ENCODE results near the gene BTBD9.

The BTBD9 gene

DNA sequence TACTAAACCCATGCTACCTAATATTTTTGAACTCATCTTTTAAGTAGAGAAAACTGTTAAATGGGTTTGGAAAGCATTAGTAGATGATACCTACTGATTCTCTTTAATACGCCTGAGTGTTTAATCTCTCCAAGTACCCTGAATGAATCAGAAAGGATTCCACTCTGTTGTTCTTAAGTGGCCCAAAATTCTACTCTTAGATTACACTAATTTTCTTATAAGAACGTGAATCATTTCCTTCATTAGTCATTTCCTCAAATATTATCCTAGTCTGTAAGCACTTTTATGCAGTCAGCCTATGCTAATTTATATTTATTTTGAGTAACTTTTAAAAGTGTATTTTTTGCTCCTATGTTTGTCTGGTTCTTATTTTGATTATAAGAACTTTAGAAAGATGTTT lies 380.0 kb downstream of the BTBD9 start:
- TF ChIP-seq, protein P1, sequence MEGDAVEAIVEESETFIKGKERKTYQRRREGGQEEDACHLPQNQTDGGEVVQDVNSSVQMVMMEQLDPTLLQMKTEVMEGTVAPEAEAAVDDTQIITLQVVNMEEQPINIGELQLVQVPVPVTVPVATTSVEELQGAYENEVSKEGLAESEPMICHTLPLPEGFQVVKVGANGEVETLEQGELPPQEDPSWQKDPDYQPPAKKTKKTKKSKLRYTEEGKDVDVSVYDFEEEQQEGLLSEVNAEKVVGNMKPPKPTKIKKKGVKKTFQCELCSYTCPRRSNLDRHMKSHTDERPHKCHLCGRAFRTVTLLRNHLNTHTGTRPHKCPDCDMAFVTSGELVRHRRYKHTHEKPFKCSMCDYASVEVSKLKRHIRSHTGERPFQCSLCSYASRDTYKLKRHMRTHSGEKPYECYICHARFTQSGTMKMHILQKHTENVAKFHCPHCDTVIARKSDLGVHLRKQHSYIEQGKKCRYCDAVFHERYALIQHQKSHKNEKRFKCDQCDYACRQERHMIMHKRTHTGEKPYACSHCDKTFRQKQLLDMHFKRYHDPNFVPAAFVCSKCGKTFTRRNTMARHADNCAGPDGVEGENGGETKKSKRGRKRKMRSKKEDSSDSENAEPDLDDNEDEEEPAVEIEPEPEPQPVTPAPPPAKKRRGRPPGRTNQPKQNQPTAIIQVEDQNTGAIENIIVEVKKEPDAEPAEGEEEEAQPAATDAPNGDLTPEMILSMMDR (IDR thresholded peaks at IDR 0.05; ENCODE audit: low read depth, low read length): no peak
- H3K27me3 ChIP-seq (ENCODE audit: insufficient read depth, low read depth, severe bottlenecking): no peaks in the 10 kb centered on the region
- no peak for DNase-seq
- no peak overlapping the region for H3K27ac ChIP-seq
- H3K4me3 ChIP-seq (ENCODE audit: low read depth, low read length): no peak overlapping the region
- H3K36me3 ChIP-seq: peaks cover 15% of the 10 kb centered on the region
- no peaks in the 10 kb centered on the region for H3K9me3 ChIP-seq (ENCODE audit: severe bottlenecking)

DNA sequence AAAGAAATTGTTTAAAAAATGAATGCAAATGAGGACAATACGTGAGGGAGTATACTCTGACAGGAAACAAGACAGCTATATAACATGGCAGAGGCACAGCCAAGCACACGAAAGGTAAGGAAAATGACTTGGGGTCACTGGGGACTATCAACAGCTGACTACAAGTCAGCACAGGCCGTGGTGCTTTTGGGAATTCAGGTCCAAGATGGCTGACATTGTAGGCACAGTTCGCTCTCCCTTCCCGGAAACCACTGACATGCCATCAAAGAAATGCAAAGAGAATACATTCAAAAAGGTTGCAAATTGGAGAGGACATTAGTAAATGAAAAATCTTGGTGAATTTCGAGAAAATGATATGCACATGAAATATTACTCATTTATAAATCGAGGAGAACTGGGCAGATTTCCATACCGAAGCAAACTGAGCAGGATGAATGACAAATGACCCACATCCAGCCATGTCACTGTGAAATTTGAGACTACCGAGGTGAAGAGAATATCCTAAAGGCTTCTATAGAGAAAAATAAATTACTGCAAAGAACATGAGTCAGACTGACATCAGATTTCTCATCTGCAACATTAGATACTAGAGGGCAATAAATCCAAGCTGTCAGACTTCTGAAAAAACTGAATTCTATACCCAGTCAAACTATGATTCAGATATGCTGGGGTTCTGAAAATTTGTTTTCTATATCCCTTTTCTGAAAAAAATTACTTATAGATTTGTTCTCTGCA lies 391.1 kb downstream of the BTBD9 start:
- peaks cover 2% of the 10 kb centered on the region for H3K36me3 ChIP-seq
- H3K27me3 ChIP-seq (ENCODE audit: insufficient read depth, low read depth, severe bottlenecking): no peaks in the 10 kb centered on the region
- H3K9me3 ChIP-seq (ENCODE audit: severe bottlenecking): no peaks in the 10 kb centered on the region
- no peak overlapping the region for H3K4me3 ChIP-seq (ENCODE audit: low read depth, low read length)
- TF ChIP-seq, protein P1 (IDR thresholded peaks at IDR 0.05; ENCODE audit: low read depth, low read length): no peak
- no peak for DNase-seq
- no peak overlapping the region for H3K27ac ChIP-seq

DNA sequence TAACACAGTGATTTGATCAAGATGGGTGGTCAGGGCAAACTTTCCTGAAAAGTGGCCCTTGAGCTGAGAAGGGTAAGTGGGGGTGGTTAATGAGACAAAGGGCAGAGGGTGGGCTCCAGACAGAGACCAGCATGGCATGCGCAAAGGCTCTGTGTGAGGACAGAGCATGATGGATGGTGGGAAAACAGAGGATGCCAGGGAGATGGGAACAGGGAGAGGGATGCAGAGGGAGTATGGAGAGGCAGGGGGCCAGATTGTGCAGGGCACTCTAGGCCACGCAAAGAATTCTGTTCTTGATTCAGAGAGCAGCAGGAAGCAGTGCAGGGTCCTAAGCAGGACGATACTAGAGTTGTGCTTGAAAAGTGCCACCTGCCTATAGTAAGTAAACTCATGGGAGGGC lies 394.4 kb downstream of the BTBD9 start:
- DNase-seq: no peak
- Histone ChIP-seq H3K9me3 (ENCODE audit: severe bottlenecking) (no peaks in the 10 kb centered on the region), H3K27me3 (ENCODE audit: insufficient read depth, low read depth, severe bottlenecking) (no peaks in the 10 kb centered on the region), H3K27ac (no peak overlapping the region), H3K4me3 (ENCODE audit: low read depth, low read length) (no peak overlapping the region), H3K36me3 (no peaks in the 10 kb centered on the region)
- TF ChIP-seq, protein P1 (IDR thresholded peaks at IDR 0.05; ENCODE audit: low read depth, low read length): no peak

DNA sequence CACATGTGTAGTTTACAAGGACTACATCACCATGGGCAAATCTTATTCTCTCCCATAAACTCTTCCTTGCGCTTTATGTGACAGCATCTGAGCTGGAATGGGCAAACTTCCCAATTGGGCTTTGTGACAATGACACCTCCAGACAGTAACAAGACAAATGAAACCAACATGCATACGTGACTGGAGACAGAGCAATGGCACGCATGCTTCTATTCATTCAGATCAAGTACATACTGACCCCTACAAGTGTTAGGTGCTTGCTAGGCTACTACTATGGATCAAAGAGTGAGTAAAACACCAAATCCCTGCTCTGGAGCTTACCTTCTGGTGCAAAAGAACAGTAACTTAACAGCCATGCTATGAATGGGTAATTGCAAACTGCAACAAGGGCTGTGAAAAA lies 394.9 kb downstream of the BTBD9 start:
- no peaks in the 10 kb centered on the region for H3K9me3 ChIP-seq (ENCODE audit: severe bottlenecking)
- TF ChIP-seq, protein P1 (IDR thresholded peaks at IDR 0.05; ENCODE audit: low read depth, low read length): no peak
- H3K4me3 ChIP-seq (ENCODE audit: low read depth, low read length): no peak overlapping the region
- no peak for DNase-seq
- no peak overlapping the region for H3K27ac ChIP-seq
- no peaks in the 10 kb centered on the region for H3K36me3 ChIP-seq
- no peaks in the 10 kb centered on the region for H3K27me3 ChIP-seq (ENCODE audit: insufficient read depth, low read depth, severe bottlenecking)

DNA sequence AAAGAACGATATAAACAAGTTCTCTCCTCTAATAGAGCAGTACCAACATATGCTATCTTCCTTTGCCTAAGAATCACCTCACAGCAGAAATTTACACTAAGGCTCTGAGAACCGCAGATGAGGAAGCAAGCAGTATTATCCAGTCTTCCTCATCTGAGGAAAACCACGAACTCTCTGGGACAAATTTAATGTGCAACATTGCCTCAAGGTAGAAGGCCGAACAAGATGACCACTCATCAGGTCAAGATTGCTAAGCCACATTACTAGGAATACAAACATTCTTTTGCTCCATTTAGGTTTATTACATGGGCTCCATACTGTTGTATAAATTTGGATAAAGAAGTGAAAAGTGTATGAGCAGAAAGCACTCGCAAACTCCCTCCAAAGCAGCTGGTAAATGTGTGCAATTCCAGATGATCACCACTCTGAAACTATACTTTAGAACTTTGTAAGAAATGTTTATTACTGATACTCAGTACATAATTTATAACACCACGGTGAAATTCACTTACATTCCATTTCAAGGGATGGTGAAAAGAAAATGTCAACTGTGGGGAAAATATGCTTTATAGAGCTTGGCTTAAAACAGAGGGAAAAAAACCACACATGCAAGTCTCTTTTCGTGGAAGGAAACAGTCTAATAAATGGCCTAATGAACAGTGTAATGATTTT lies 398.4 kb downstream of the BTBD9 start:
- Histone ChIP-seq H3K4me3 (ENCODE audit: low read depth, low read length) (no peak overlapping the region), H3K36me3 (no peaks in the 10 kb centered on the region), H3K9me3 (ENCODE audit: severe bottlenecking) (no peaks in the 10 kb centered on the region), H3K27me3 (ENCODE audit: insufficient read depth, low read depth, severe bottlenecking) (no peaks in the 10 kb centered on the region), H3K27ac (no peak overlapping the region)
- TF ChIP-seq, protein P1 (IDR thresholded peaks at IDR 0.05; ENCODE audit: low read depth, low read length): no peak
- no peak for DNase-seq

Data from WERI-Rb-1 (cell line).